ENCODE data around the gene ZNF831.

Gene ZNF831

DNA sequence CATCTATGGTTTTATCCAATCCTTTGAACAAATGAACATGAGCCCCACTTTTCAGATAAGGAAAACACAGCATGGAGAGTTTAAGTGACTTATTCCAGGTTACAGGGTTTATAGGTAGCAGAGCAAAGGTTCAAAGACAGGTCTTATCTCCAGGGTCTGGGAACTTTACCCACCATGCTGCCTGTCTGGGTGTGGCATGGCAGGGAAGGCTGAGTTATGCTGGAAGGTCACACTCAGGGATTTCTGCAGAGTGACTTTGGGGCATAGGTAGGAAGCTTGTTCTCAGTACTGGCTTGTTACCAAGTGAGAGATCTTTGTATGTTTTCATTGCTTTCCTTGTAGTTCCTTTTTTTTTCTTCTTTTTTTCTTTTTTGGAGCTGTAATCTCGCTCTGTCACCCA, 1.8 kb downstream of the ZNF831 start:
- H3K27me3 ChIP-seq (ENCODE audit: control insufficient read depth in 2 of 2, insufficient read depth in 2 of 2, low read length in 2 of 2): no peaks in the 10 kb centered on the region
- peak overlapping the region; percentile 64 to 79 for H3K27ac ChIP-seq (ENCODE audit: low read depth in 2 of 2, low read length in 2 of 2)

DNA sequence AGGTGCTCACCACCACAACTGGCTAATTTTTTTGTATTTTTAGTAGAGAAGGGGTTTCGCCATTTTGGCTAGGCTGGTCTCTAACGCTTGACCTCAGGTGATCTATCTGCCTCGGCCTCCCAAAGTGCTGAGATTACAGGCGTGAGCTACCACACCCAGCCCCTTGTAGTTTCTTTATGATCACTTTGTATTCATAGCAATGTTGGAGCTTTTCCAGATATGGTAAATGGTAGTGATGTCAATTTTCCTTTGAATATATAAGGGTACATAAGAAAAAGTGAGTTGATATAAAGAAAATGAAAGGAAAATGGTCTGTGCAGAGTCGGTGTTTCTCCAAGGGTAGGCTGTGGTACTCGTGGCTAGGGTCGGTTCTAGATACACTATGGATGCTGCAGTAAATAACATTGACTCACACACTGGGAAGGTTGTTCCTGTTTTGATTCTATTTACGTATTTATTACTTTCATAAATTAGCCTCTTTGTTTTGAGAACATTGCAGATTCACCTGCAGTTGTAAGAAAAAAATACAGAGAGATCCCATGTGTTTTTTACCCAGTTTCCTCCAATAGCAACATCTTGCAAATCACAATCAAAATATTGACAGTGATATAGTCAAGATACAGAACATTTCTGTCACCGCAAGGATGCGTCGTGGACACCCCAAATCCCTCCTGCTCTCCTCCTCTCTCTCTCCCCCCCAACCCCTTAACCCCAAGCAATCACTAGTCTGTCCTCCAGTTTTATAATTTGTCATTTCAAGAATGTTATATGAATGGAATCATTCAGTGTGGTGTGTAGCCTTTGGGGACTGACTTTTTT, 2.5 kb downstream of the ZNF831 start:
- Histone ChIP-seq H3K27ac (ENCODE audit: low read depth in 2 of 2, low read length in 2 of 2) (peak overlapping the region; percentile 64 to 79), H3K9ac (ENCODE audit: low read depth in 1 of 2, low read length in 2 of 2) (peak overlapping the region in 1 of 2 donors; percentile 28), H3K36me3 (ENCODE audit: control insufficient read depth in 2 of 2, insufficient read depth in 2 of 2, low read length in 2 of 2) (no peaks in the 10 kb centered on the region), H3K27me3 (ENCODE audit: control insufficient read depth in 2 of 2, insufficient read depth in 2 of 2, low read length in 2 of 2) (no peaks in the 10 kb centered on the region), H3K9me3 (ENCODE audit: control insufficient read depth in 2 of 2, low read length in 2 of 2) (no peaks in the 10 kb centered on the region), H3K4me3 (ENCODE audit: low read length in 2 of 2) (peak overlapping the region; percentile 49 to 53), H3K4me1 (ENCODE audit: control insufficient read depth in 2 of 2, insufficient read depth in 2 of 2, low read length in 2 of 2) (peaks cover 22 to 24% of the 10 kb centered on the region in 2 donors)

More for the DNA sequence above, 1.8 kb downstream of the ZNF831 start:
- H3K9me3 ChIP-seq (ENCODE audit: control insufficient read depth in 2 of 2, low read length in 2 of 2): no peaks in the 10 kb centered on the region
- H3K9ac ChIP-seq (ENCODE audit: low read depth in 1 of 2, low read length in 2 of 2): peak overlapping the region; percentile 28 to 43
- peak overlapping the region; percentile 49 to 53 for H3K4me3 ChIP-seq (ENCODE audit: low read length in 2 of 2)
- H3K36me3 ChIP-seq (ENCODE audit: control insufficient read depth in 2 of 2, insufficient read depth in 2 of 2, low read length in 2 of 2): no peaks in the 10 kb centered on the region
- H3K4me1 ChIP-seq (ENCODE audit: control insufficient read depth in 2 of 2, insufficient read depth in 2 of 2, low read length in 2 of 2): peaks cover 17 to 18% of the 10 kb centered on the region in 2 donors

DNA sequence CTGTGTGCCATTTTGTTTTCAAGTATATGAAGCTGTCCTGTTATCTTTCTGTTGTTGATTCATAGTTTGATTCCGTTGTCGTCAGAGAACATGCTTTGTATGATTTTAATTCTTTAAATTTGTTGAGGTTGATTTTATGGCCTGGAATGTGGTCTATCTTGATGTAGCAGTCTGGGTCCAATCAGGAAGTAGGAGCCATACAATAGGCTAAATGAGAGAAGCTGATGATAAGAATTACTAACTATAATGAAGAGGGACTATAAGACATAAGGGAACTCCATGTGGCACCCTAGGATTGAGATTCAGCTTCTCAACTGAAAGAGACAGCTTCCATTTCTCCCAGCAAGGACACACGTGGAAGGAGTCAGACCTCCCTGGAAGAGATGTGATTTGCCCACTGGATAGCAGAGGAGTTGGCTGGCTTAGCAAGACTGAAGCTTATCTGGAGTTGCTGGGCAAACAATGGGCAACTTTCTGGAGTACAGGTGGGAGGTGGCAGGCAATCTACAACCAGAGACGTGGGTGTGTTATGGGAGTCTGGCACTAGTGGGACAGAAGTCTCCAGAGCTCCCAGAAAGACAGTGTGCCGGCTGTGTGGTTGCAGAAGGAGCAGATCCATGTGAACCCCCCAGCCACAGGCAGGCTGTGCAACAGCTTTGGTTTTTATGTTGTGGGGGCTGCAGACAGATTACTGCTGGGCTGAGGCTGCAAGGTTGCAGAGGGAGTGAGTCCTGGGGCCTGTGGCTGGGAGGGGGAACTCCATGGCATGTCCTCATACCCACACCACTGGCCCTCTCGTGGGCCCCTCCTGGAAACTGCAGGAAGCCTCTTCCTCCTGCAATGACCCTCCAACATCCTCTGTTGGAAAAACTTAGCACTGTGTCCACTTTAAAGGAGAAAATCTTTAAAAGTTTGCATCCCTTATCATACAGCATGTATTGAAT, 7.1 kb downstream of the ZNF831 start:
- H3K27ac ChIP-seq (ENCODE audit: low read depth in 2 of 2, low read length in 2 of 2): peak overlapping the region; percentile 55 to 59
- H3K4me3 ChIP-seq (ENCODE audit: low read length in 2 of 2): peak overlapping the region; percentile 32 to 37
- H3K36me3 ChIP-seq (ENCODE audit: control insufficient read depth in 2 of 2, insufficient read depth in 2 of 2, low read length in 2 of 2): no peaks in the 10 kb centered on the region
- H3K9me3 ChIP-seq (ENCODE audit: control insufficient read depth in 2 of 2, low read length in 2 of 2): no peaks in the 10 kb centered on the region
- H3K9ac ChIP-seq (ENCODE audit: low read depth in 1 of 2, low read length in 2 of 2): no peak overlapping the region
- H3K4me1 ChIP-seq (ENCODE audit: control insufficient read depth in 2 of 2, insufficient read depth in 2 of 2, low read length in 2 of 2): peaks cover 14 to 15% of the 10 kb centered on the region in 2 donors
- H3K27me3 ChIP-seq (ENCODE audit: control insufficient read depth in 2 of 2, insufficient read depth in 2 of 2, low read length in 2 of 2): no peaks in the 10 kb centered on the region

DNA sequence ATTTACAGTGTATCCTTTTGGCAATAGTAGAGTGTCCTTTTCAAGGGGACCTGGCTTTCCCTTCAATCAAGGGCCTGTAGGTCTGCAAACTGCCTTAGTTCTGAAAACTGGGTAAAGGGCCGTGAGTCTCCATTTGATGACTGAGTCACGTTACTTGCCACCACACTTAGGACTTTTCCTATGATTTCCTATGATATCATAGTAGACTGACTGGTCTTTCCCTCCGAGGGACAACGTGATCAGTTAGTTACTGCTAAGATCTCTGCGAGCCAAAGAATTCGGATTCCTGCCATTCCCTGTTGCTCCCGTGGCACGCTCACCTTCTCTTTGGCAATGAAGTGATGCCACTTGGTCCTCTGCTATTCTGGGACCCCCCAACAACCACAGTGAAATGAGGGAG, 8.4 kb downstream of the ZNF831 start:
- Histone ChIP-seq H3K36me3 (ENCODE audit: control insufficient read depth in 2 of 2, insufficient read depth in 2 of 2, low read length in 2 of 2) (no peaks in the 10 kb centered on the region), H3K9ac (ENCODE audit: low read depth in 1 of 2, low read length in 2 of 2) (no peak overlapping the region), H3K27me3 (ENCODE audit: control insufficient read depth in 2 of 2, insufficient read depth in 2 of 2, low read length in 2 of 2) (no peaks in the 10 kb centered on the region), H3K4me1 (ENCODE audit: control insufficient read depth in 2 of 2, insufficient read depth in 2 of 2, low read length in 2 of 2) (peaks cover 15 to 23% of the 10 kb centered on the region in 2 donors), H3K4me3 (ENCODE audit: low read length in 2 of 2) (no peak overlapping the region), H3K9me3 (ENCODE audit: control insufficient read depth in 2 of 2, low read length in 2 of 2) (no peaks in the 10 kb centered on the region), H3K27ac (ENCODE audit: low read depth in 2 of 2, low read length in 2 of 2) (no peak overlapping the region)

DNA sequence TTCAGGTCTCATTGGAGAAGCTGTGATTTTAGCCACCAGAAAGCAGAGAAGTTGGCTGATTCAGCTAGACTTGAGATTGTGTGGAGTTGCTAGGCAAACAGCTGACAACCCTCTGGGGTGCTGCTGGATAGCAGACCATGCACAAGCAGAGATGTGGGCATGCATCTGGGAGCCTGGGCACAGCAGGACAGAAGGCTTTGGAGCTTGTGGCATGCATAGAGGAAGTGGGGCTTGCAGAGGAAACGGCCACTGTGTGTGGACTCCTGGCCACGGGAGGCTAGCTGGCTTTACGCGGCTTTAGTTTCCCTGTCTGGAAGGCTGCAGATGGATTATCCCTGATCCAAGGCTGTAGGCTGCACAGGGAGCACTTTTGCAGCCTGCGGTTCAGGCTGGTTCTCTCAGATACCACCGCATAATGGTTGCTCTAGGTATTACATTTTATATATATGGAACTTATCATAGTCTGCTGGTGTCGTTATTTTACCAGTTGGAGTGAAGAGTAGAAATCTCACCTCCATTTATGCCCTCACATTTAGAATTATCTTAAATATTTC, 10.4 kb downstream of the ZNF831 start:
- no peak overlapping the region for H3K4me3 ChIP-seq (ENCODE audit: low read length in 2 of 2)
- no peaks in the 10 kb centered on the region for H3K27me3 ChIP-seq (ENCODE audit: control insufficient read depth in 2 of 2, insufficient read depth in 2 of 2, low read length in 2 of 2)
- no peaks in the 10 kb centered on the region for H3K9me3 ChIP-seq (ENCODE audit: control insufficient read depth in 2 of 2, low read length in 2 of 2)
- H3K36me3 ChIP-seq (ENCODE audit: control insufficient read depth in 2 of 2, insufficient read depth in 2 of 2, low read length in 2 of 2): no peaks in the 10 kb centered on the region
- H3K9ac ChIP-seq (ENCODE audit: low read depth in 1 of 2, low read length in 2 of 2): no peak overlapping the region
- H3K4me1 ChIP-seq (ENCODE audit: control insufficient read depth in 2 of 2, insufficient read depth in 2 of 2, low read length in 2 of 2): peaks cover 15 to 23% of the 10 kb centered on the region in 2 donors
- H3K27ac ChIP-seq (ENCODE audit: low read depth in 2 of 2, low read length in 2 of 2): no peak overlapping the region

GRCh38 chr20:59175002-59175401, 11.4 kb downstream of the ZNF831 start:
- no peak overlapping the region for H3K9ac ChIP-seq (ENCODE audit: low read depth in 1 of 2, low read length in 2 of 2)
- H3K27ac ChIP-seq (ENCODE audit: low read depth in 2 of 2, low read length in 2 of 2): no peak overlapping the region
- no peak overlapping the region for H3K4me3 ChIP-seq (ENCODE audit: low read length in 2 of 2)
- H3K4me1 ChIP-seq (ENCODE audit: control insufficient read depth in 2 of 2, insufficient read depth in 2 of 2, low read length in 2 of 2): peaks cover 15 to 21% of the 10 kb centered on the region in 2 donors
- H3K27me3 ChIP-seq (ENCODE audit: control insufficient read depth in 2 of 2, insufficient read depth in 2 of 2, low read length in 2 of 2): no peaks in the 10 kb centered on the region
- H3K9me3 ChIP-seq (ENCODE audit: control insufficient read depth in 2 of 2, low read length in 2 of 2): no peaks in the 10 kb centered on the region
- no peaks in the 10 kb centered on the region for H3K36me3 ChIP-seq (ENCODE audit: control insufficient read depth in 2 of 2, insufficient read depth in 2 of 2, low read length in 2 of 2)

- no peaks in the 10 kb centered on the region for H3K36me3 ChIP-seq (ENCODE audit: control insufficient read depth in 2 of 2, insufficient read depth in 2 of 2, low read length in 2 of 2)
- no peak overlapping the region for H3K9ac ChIP-seq (ENCODE audit: low read depth in 1 of 2, low read length in 2 of 2)
- H3K27me3 ChIP-seq (ENCODE audit: control insufficient read depth in 2 of 2, insufficient read depth in 2 of 2, low read length in 2 of 2): no peaks in the 10 kb centered on the region
- H3K9me3 ChIP-seq (ENCODE audit: control insufficient read depth in 2 of 2, low read length in 2 of 2): no peaks in the 10 kb centered on the region
- H3K27ac ChIP-seq (ENCODE audit: low read depth in 2 of 2, low read length in 2 of 2): no peak overlapping the region
- H3K4me3 ChIP-seq (ENCODE audit: low read length in 2 of 2): peak overlapping the region in 1 of 2 donors; percentile 15
- peaks cover 10 to 13% of the 10 kb centered on the region in 2 donors for H3K4me1 ChIP-seq (ENCODE audit: control insufficient read depth in 2 of 2, insufficient read depth in 2 of 2, low read length in 2 of 2)
These were observed 12.2 kb downstream of the ZNF831 start for GRCh38 chr20:59175861-59176260.

DNA sequence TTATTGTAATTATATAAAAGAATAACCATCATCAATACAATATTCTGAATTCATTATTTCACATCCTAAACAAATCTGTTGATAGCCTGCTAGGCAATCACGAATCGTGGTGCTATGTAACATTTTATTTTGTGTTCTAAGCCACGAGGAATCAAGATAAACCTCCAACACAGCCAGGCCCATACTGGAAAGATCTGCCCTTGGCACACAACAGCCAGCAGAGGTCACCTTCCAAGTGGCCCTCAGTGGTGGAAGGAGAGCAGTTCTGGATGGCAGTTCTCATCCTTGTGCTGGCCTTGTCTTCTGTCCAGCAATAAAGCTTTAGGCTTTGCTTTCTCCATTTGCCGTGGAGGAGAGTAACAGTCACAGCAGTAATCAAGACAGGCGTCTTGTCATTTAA, 13.2 kb downstream of the ZNF831 start:
- no peak overlapping the region for H3K27ac ChIP-seq (ENCODE audit: low read depth in 2 of 2, low read length in 2 of 2)
- no peaks in the 10 kb centered on the region for H3K27me3 ChIP-seq (ENCODE audit: control insufficient read depth in 2 of 2, insufficient read depth in 2 of 2, low read length in 2 of 2)
- H3K9me3 ChIP-seq (ENCODE audit: control insufficient read depth in 2 of 2, low read length in 2 of 2): peaks cover 0 to 1% of the 10 kb centered on the region in 2 donors
- no peak overlapping the region for H3K9ac ChIP-seq (ENCODE audit: low read depth in 1 of 2, low read length in 2 of 2)
- peaks cover 6 to 11% of the 10 kb centered on the region in 2 donors for H3K4me1 ChIP-seq (ENCODE audit: control insufficient read depth in 2 of 2, insufficient read depth in 2 of 2, low read length in 2 of 2)
- H3K36me3 ChIP-seq (ENCODE audit: control insufficient read depth in 2 of 2, insufficient read depth in 2 of 2, low read length in 2 of 2): no peaks in the 10 kb centered on the region
- H3K4me3 ChIP-seq (ENCODE audit: low read length in 2 of 2): no peak overlapping the region

DNA sequence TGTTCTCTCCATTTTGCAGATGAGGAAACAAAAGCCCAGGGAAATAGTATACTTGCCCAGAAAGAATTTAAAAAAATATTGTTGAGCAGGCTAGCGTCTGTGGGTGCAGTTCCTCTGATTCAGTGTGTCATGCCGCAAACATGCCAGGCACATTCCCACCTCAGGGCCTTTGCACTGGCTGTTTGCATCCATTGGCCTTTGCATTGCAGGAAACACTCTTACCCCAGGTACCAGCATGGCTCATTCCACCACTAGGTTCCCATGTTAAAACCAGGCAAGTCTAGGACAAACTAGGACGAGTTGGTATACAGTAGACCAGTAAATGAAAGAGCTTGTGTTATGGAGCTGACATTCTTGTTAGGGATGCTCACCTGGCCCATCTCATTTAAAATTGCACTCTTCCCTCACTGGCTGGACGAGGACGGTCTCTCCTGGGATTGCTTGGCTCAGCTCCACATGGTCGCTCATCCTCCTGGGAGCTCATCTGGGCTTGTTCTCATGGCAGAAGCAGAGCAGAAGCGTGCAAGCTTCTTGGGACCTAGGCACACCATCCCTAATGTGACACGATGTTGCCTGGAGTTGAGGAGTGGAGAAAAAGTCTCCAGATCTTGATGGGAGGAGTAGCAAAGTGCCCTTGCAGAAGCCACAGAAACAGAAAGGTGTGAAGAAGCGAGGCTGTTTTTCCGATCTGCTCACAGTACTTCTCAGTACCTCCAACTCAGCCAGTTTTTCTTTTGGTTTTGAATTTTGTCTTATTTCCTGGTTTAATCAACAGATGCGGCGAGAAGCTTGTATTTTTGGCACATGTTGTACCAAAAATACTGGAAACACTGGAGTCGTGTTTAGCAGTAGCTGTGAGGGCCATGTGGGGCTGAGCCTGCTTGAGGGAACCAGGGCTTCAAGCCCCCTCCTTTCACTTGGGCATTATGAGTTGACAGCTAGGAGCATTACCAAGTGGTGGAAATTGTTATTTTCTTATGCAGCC, 13.9 kb downstream of the ZNF831 start:
- Histone ChIP-seq H3K27ac (ENCODE audit: low read depth in 2 of 2, low read length in 2 of 2) (peak overlapping the region in 1 of 2 donors; percentile 11), H3K4me3 (ENCODE audit: low read length in 2 of 2) (no peak overlapping the region), H3K9ac (ENCODE audit: low read depth in 1 of 2, low read length in 2 of 2) (peak overlapping the region in 1 of 2 donors; percentile 28), H3K36me3 (ENCODE audit: control insufficient read depth in 2 of 2, insufficient read depth in 2 of 2, low read length in 2 of 2) (no peaks in the 10 kb centered on the region), H3K4me1 (ENCODE audit: control insufficient read depth in 2 of 2, insufficient read depth in 2 of 2, low read length in 2 of 2) (peaks cover 8 to 11% of the 10 kb centered on the region in 2 donors), H3K27me3 (ENCODE audit: control insufficient read depth in 2 of 2, insufficient read depth in 2 of 2, low read length in 2 of 2) (no peaks in the 10 kb centered on the region), H3K9me3 (ENCODE audit: control insufficient read depth in 2 of 2, low read length in 2 of 2) (peaks cover 0 to 2% of the 10 kb centered on the region in 2 donors)

All from mucosa of rectum (tissue), 2 donors.